ENCODE measurements around the gene DIDO1. TPM values are rescaled to one million over a fixed set of nuclear protein-coding genes. Genes with fewer than 3 reads are reported as not detected.

Gene DIDO1
- total RNA-seq, result 37.9 and 40.2 TPM in 2 replicates

GRCh38 chr20:62926229-62927127 lies at the start of gene DIDO1:
Gene DIDO1, minus strand, starts transcription at chr20:62926505.
- Histone ChIP-seq H3K27me3 (ENCODE audit: control insufficient read depth, insufficient read depth, low read length) (no peaks in the 10 kb centered on the region), H3K36me3 (ENCODE audit: control insufficient read depth, insufficient read depth, low read length) (no peaks in the 10 kb centered on the region), H3K4me3 (ENCODE audit: low read depth, low read length) (peak within 1 kb of the TSS; percentile 96)
- DNase-seq (ENCODE audit: low read depth), result peak; percentile 51
- no peak for TF ChIP-seq CTCF (IDR thresholded peaks at IDR 0.05; ENCODE audit: insufficient read depth, low read length, poor library complexity, severe bottlenecking)

DNA sequence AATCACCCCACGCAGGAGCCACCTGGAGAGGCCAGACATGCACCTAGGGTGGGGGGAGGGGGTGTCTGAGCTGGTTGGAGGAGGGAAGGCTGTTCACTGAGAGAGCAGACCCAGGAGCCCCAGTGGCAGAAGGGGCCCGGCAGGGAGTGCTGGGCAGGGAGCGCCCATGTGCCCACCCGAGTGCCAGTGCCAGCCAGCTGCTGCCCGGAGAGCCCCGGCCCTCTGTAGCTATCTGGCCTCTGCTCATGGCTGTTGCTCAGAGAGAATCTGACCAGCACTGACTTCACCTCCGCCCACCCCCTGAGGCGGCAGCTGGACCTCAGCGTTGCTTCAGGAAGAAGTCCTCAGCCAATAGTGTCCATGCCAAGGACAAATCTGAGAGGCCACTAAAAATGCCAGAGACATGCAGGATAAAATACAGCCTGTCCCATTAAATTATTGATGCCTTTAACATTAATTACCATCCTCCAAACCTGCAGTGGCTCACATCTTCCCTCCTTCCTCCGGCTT lies 49.0 kb upstream of the DIDO1 start:
- Histone ChIP-seq H3K4me3 (ENCODE audit: low read depth, low read length) (no peak overlapping the region), H3K27me3 (ENCODE audit: control insufficient read depth, insufficient read depth, low read length) (peaks cover 89% of the 10 kb centered on the region), H3K36me3 (ENCODE audit: control insufficient read depth, insufficient read depth, low read length) (no peaks in the 10 kb centered on the region)
- no peak for DNase-seq (ENCODE audit: low read depth)
- TF ChIP-seq CTCF (IDR thresholded peaks at IDR 0.05; ENCODE audit: insufficient read depth, low read length, poor library complexity, severe bottlenecking), result no peak

DNA sequence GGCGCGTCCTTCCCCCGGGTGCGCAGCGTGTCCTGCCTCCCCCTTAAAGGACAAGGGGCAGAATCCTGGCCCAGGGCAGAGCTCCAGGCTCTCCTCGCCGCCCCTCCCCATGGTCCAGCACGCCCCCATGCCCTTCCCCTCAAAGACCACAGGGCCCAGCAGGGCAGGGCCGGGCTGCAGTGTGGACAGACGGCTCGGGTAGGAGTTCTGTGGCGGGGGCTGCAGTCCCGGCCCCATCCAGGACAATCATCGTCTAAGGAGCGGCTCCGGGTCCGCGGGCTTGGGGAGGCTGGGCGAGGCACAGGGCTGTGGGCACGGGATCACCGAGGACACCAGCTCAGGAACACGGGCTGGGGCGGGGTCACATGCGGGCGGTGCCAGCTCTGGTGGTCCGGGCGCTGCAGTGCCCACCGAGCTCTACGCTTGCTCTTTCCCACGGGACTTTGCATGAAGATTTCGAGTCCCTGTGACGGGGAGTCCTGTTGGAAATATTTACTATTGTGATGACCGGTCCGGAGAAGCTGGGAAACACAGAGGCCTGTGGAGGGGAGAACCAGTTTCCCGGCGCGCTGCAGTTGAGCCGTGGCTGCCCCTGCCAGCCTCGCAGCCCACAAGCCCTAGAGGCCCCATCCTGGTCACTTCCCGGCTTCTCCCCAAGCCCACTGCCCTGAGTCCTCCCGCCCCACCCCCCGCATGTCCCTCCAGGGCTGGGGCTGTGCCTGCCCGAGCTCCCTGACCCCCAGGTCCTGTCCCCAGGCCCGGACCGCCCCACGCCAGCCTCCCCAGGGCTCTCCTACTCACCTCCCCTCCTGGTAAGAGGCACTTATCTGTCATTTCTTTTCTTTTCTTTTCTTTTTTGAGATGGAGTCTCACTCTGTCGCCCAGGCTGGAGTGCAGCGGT lies 46.8 kb upstream of the DIDO1 start:
- H3K36me3 ChIP-seq (ENCODE audit: control insufficient read depth, insufficient read depth, low read length), result no peaks in the 10 kb centered on the region
- no peak for TF ChIP-seq CTCF (IDR thresholded peaks at IDR 0.05; ENCODE audit: insufficient read depth, low read length, poor library complexity, severe bottlenecking)
- no peak overlapping the region for H3K4me3 ChIP-seq (ENCODE audit: low read depth, low read length)
- DNase-seq (ENCODE audit: low read depth), result no peak
- peaks cover 76% of the 10 kb centered on the region for H3K27me3 ChIP-seq (ENCODE audit: control insufficient read depth, insufficient read depth, low read length)

DNA sequence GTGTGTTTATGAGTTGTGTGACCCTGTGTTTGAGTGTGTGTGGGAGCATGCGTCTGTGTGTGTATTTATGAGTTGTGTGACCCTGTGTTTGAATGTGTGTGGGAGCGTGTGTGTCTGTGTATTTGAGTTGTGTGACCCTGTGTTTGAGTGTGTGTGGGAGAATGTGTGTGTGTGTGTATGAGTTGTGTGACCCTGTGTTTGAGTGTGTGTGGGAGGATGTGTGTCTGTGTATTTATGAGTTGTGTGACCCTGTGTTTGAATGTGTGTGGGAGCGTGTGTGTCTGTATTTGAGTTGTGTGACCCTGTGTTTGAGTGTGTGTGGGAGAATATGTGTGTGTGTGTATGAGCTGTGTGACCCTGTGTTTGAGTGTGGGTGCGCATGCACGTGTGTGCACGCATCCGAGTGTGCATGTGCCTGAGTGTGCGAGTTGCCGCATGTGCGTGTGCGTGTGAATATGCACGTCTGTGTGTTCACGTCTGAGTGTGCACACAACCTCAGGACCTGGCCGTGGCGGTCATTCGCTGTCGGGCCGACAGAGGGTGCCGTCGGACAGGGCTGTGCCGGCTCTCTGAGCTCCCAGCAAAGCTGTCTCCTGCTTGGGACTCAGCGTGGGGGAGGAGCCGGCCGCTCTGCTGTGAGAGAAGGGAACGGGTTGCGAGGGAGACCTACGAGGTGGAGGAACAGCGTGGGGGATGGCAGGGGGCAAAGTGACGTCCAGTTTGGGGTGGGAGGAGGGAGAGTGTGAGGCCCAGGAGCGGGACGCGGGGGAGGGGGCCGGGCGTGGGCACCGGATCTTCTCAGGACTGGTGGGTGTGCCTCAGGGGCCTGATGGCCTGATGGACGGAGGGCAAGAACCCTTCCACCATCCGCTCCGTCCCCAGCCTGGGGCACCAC lies 45.9 kb upstream of the DIDO1 start:
- TF ChIP-seq CTCF (IDR thresholded peaks at IDR 0.05; ENCODE audit: insufficient read depth, low read length, poor library complexity, severe bottlenecking), result peak; percentile 91
- Histone ChIP-seq H3K27me3 (ENCODE audit: control insufficient read depth, insufficient read depth, low read length) (peaks cover 69% of the 10 kb centered on the region), H3K36me3 (ENCODE audit: control insufficient read depth, insufficient read depth, low read length) (no peaks in the 10 kb centered on the region), H3K4me3 (ENCODE audit: low read depth, low read length) (no peak overlapping the region)
- peak; percentile 47 for DNase-seq (ENCODE audit: low read depth)

DNA sequence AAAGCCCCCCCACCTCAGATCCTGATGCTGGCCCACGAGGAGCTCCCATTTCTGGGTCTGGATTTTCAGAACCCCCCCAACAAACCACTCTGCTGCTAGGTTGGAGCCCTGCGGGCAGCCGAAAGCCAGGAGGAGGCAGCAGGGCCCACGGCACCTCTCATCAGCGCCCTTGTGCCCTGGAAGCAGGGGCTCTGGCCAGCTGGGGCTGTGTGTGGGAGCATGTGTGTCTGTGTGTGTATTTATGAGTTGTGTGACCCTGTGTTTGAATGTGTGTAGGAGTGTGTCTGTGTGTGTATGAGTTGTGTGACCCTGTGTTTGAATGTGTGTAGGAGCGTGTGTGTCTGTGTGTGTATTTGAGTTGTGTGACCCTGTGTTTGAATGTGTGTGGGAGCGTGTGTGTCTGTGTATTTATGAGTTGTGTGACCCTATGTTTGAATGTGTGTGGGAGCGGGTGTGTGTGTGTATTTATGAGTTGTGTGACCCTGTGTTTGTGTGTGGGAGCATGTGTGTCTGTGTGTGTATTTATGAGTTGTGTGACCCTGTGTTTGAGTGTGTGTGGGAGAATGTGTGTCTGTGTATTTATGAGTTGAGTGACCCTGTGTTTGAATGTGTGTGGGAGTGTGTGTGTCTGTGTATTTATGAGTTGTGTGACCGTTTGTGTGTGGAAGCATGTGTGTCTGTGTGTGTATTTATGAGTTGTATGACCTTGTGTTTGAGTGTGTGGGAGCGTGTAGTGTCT lies 45.1 kb upstream of the DIDO1 start:
- no peak for TF ChIP-seq CTCF (IDR thresholded peaks at IDR 0.05; ENCODE audit: insufficient read depth, low read length, poor library complexity, severe bottlenecking)
- Histone ChIP-seq H3K4me3 (ENCODE audit: low read depth, low read length) (no peak overlapping the region), H3K36me3 (ENCODE audit: control insufficient read depth, insufficient read depth, low read length) (no peaks in the 10 kb centered on the region), H3K27me3 (ENCODE audit: control insufficient read depth, insufficient read depth, low read length) (peaks cover 63% of the 10 kb centered on the region)
- DNase-seq (ENCODE audit: low read depth), result no peak

All from kidney epithelial cell (primary cell).